Measurements from ENCODE around the gene SPAG9. TPM values are rescaled to one million over a fixed set of nuclear protein-coding genes. Genes with fewer than 3 reads are reported as not detected.
"Not testable (repeated sequence)": the region's sequence is repeated elsewhere in the genome, so short reads cannot be mapped to it uniquely, and the experiment has no call there.

The SPAG9 gene
- total RNA-seq, 1 experiment from 2014 or later = 90.5 TPM

DNA sequence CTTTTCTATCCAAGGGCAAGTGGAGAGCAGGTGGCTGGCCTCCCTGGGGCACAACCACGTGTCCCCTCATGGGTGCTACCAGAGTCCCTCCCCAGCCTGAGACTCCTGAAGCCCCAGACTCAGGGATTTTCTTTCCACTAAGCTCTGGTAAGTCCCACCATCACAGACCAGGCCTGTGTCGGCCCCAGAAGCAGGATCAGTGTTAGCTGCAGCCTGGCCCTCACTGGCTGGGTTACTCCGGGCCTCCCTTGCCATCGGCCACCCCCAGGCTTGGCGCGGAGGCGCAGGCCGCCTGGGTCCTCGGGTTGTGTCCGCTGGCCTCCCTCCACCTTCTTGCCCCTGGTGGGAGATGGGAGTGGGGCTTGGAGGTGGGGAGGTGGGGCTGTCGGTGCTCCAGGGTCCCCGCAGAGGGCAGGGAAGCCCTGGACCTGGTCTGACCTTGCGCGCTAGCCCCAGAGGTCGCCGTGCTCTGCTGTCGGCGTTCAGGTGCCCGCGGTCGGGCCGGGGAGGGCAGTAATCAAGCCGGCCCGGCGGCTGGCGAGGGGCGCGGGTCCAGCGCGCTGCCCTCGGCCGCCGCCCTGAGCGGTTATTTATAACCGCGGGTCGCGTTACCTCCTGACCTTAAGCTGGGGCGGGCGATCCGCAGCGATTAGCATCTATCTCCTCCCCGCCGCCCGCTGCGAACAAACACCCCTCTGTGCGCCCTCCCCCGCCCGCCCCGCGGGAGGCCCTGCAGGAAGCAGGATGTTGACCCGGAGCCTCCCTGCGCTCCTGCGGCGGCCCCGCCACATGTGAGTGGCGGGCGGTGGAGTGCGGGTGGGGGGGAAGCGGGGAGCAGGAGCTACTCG is 176.4 kb downstream of the SPAG9 start:
- Histone ChIP-seq H3K9me2 (replicated peaks; ENCODE audit: low read length) (no peaks in the 10 kb centered on the region), H3K4me3 (ENCODE audit: low read length) (peak overlapping the region; percentile 70), H3K36me3 (ENCODE audit: low read depth, low read length) (no peaks in the 10 kb centered on the region), H3K27ac (ENCODE audit: low read length) (peak overlapping the region; percentile 11; the same call in 1 of the 2 replicates), H3K4me1 (ENCODE audit: insufficient read depth, low read length) (peaks cover 27% of the 10 kb centered on the region), H3K4me2 (ENCODE audit: low read length) (peak overlapping the region; percentile 93), H4K20me1 (ENCODE audit: low read length) (no peaks in the 10 kb centered on the region), H3K27me3 (ENCODE audit: low read length) (no peaks in the 10 kb centered on the region), H2AFZ (ENCODE audit: low read length) (peak overlapping the region; percentile 85), H3K9me3 (ENCODE audit: low read length) (no peaks in the 10 kb centered on the region), H3K79me2 (ENCODE audit: low read length) (no peaks in the 10 kb centered on the region), H3K9ac (ENCODE audit: low read length) (peak overlapping the region; percentile 66), H3F3A (ENCODE audit: low read length, unreplicated experiment) (no peaks in the 10 kb centered on the region)
- peak; percentile 79 for DNase-seq
- ChIA-PET POLR2A (ENCODE audit: unreplicated experiment) (interaction anchor here (0.6 to 1.6 kb wide), 5 partner anchors 52 to 92 kb away, joined by 3 to 17 read pairs (median 4); partner anchors contain the start of gene TOB1), CTCF (interaction anchor here (0.6 kb wide), 1 partner anchor 11 kb away, joined by 3 read pairs; no protein-coding TSS in a partner anchor)
- intact Hi-C loops (cut with micrococcal nuclease) = loop anchor here (1.0 kb wide), 1 partner anchor 77 kb away; no protein-coding TSS in a partner anchor
- BruUV-seq (replicated peaks) = no TSS peak
- TF ChIP-seq, protein P1, sequence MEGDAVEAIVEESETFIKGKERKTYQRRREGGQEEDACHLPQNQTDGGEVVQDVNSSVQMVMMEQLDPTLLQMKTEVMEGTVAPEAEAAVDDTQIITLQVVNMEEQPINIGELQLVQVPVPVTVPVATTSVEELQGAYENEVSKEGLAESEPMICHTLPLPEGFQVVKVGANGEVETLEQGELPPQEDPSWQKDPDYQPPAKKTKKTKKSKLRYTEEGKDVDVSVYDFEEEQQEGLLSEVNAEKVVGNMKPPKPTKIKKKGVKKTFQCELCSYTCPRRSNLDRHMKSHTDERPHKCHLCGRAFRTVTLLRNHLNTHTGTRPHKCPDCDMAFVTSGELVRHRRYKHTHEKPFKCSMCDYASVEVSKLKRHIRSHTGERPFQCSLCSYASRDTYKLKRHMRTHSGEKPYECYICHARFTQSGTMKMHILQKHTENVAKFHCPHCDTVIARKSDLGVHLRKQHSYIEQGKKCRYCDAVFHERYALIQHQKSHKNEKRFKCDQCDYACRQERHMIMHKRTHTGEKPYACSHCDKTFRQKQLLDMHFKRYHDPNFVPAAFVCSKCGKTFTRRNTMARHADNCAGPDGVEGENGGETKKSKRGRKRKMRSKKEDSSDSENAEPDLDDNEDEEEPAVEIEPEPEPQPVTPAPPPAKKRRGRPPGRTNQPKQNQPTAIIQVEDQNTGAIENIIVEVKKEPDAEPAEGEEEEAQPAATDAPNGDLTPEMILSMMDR (conservative IDR thresholded peaks at IDR 0.05; ENCODE audit: low read depth, low read length) = no peak
- TF ChIP-seq EZH2 (IDR thresholded peaks at IDR 0.05; ENCODE audit: low read length, unreplicated experiment) (no peak), EZH2phosphoT487 (IDR thresholded peaks at IDR 0.05; ENCODE audit: borderline replicate concordance, low read length) (peak; percentile 34; the same call in 1 of the 2 replicates)
- peak; percentile 84 for ATAC-seq

- POLR2A ChIA-PET (ENCODE audit: unreplicated experiment) = no interaction called here
- Histone ChIP-seq H2AFZ (ENCODE audit: low read length) (0 out of 2 replicates have a peak overlapping the region, but pooled peaks have one; percentile 85), H3K9ac (ENCODE audit: low read length) (no peak overlapping the region; the same call in 1 of the 2 replicates), H3K36me3 (ENCODE audit: low read depth, low read length) (no peaks in the 10 kb centered on the region), H4K20me1 (ENCODE audit: low read length) (no peaks in the 10 kb centered on the region), H3K27me3 (ENCODE audit: low read length) (no peaks in the 10 kb centered on the region), H3K9me2 (replicated peaks; ENCODE audit: low read length) (no peaks in the 10 kb centered on the region), H3K4me3 (ENCODE audit: low read length) (peak overlapping the region; percentile 70; the same call in 1 of the 2 replicates), H3F3A (ENCODE audit: low read length, unreplicated experiment) (no peaks in the 10 kb centered on the region), H3K79me2 (ENCODE audit: low read length) (no peaks in the 10 kb centered on the region), H3K27ac (ENCODE audit: low read length) (no peak overlapping the region), H3K4me2 (ENCODE audit: low read length) (peak overlapping the region; percentile 93), H3K9me3 (ENCODE audit: low read length) (no peaks in the 10 kb centered on the region), H3K4me1 (ENCODE audit: insufficient read depth, low read length) (peaks cover 26% of the 10 kb centered on the region)
- DNase-seq (no peak), ATAC-seq (peak; percentile 17)
- CTCF ChIA-PET = no interaction called here
- intact Hi-C loops (cut with micrococcal nuclease) = no loop called here
- TSS peak; percentile 79 for BruUV-seq (replicated peaks)
- TF ChIP-seq, protein P1 (conservative IDR thresholded peaks at IDR 0.05; ENCODE audit: low read depth, low read length) = no peak
- TF ChIP-seq EZH2 (IDR thresholded peaks at IDR 0.05; ENCODE audit: low read length, unreplicated experiment) (no peak), EZH2phosphoT487 (IDR thresholded peaks at IDR 0.05; ENCODE audit: borderline replicate concordance, low read length) (no peak)
Observed at GRCh38 chr17:50943575-50943933, 177.1 kb downstream of the SPAG9 start.

GRCh38 chr17:50941676-50942048 is 179.0 kb downstream of the SPAG9 start:
- DNase-seq; H3K9me3 ChIP-seq (ENCODE audit: low read length); H3K4me2 ChIP-seq (ENCODE audit: low read length); H3F3A ChIP-seq (ENCODE audit: low read length, unreplicated experiment); CTCF ChIA-PET; BruUV-seq (replicated peaks); H3K36me3 ChIP-seq (ENCODE audit: low read depth, low read length); H4K20me1 ChIP-seq (ENCODE audit: low read length); H3K27me3 ChIP-seq (ENCODE audit: low read length); H3K79me2 ChIP-seq (ENCODE audit: low read length); H3K9ac ChIP-seq (ENCODE audit: low read length); H2AFZ ChIP-seq (ENCODE audit: low read length); POLR2A ChIA-PET (ENCODE audit: unreplicated experiment); intact Hi-C loops (cut with micrococcal nuclease); H3K27ac ChIP-seq (ENCODE audit: low read length); ATAC-seq; H3K4me3 ChIP-seq (ENCODE audit: low read length); H3K9me2 ChIP-seq (replicated peaks; ENCODE audit: low read length): not testable (repeated sequence)
- H3K4me1 ChIP-seq (ENCODE audit: insufficient read depth, low read length) = peaks cover 15% of the 10 kb centered on the region
